Activated CD4-positive, alpha-beta T cell treated with anti-CD3 and anti-CD28 coated beads, Interleukin-2, amount 50 U/mL, for 24 hours (primary cell): Measurements from ENCODE around the gene KRT12.

ENCODE experiments used
- DNase-seq, 2 donors: peaks; one replicate each; pipeline ENCODE4 v3.0.0-alpha.2; 2020; ENCODE audit warnings: low read depth in 1 of 2, low spot score in 1 of 2

KRT12 gene

GRCh38 chr17:40866838-40867237 lies at the start of gene KRT12:
KRT12 (minus strand) TSS chr17:40867223; CDS start chr17:40867186, 37 bp downstream.
- DNase-seq: no peak

- no peak for DNase-seq
Observed at GRCh38 chr17:40916366-40916765, 49.3 kb upstream of the KRT12 start.

GRCh38 chr17:40915721-40916256 lies 48.8 kb upstream of the KRT12 start:
- DNase-seq: no peak

GRCh38 chr17:40915199-40915661 lies 48.2 kb upstream of the KRT12 start:
- DNase-seq: no peak

GRCh38 chr17:40914075-40914855 lies 47.2 kb upstream of the KRT12 start:
- DNase-seq: no peak

DNA sequence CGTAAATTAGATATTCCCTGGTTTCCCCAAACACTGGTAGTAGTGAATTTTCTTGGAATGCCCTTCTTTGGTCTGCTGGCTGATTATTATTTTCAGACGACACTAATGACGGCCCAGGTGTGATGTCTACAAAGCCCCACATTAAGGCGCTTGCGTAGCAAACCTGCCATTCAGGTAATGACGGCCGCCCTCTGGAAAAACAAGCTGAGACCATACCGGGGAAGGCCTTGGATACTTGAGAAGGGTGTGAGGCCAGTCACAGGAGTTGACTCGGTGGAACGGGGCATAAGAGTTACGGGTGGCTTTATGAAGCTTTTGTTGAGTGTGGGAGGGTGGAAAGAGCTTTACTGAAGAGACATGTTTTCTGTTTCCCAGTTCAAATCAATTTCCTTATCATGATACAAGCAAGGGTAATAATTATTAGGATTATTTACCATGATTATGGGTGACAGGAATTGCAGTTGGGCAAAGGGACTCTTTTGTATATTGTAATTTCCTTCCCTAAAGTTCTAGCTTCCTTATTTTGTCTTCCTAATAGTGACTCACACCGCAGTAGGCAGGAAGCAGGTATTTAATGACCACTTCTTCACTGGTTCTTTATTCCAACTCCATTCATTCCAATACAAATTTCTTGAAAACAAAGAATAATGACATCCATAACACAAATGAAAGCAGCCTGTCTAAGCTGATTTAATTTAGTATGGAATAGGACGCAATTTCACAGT lies 45.6 kb upstream of the KRT12 start:
- no peak for DNase-seq

DNA sequence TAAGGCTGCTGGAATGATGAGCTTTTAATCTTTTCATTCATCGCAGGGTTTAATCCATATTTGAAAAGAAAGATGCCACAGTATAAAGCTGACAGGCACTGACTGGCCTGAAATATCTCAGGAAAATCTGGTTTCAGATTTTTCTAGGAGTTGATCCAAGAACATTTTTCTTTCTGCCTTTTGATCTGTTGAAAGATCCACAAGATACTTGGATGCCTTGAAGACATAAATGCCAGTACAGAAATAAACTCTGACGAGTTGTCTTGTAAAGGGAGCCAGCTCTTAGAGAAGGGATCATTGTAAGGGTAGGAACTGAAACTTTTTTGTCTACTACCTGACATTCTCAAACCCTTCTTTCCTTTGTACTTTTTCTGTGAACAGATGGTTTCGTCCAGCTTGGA lies 43.4 kb upstream of the KRT12 start:
- DNase-seq: no peak

DNA sequence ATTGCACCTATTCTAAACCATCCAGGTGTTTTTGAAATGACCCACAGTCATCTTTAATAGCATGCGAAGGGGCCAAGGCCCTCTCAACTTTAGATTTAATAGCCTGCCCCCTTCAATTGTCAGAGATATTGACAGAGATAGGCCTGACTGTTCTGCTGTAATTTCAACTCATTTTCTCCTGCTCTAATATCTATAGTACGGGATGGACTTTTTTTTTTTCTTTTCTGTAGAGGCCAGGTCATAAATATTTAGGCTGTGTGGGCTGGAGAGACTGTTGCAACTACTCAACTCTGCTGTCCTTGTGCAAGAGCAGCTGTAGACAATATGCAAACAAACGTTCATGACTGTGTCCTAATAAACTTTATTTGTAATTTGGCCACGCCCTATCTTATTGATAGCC lies 42.7 kb upstream of the KRT12 start:
- no peak for DNase-seq

DNA sequence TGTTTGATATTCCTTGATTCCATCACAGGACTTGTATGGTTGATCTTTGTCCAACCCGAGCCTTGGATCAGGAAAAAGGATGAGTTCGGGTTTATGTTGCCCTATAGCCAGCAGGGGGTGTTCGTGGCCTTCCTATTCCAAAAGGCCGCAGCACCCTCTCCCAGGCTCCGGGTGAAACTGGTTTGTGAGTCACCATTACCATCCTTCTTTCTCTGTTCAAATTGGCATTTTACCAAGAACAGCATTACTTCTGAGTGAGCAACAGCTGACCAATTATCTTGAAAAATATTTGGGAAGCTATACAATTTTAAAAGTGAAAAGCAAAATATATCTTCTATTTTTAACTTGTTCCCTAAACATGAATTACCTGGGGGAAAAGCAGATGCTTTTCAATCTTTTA lies 42.3 kb upstream of the KRT12 start:
- DNase-seq: peak; percentile 16 to 74

DNA sequence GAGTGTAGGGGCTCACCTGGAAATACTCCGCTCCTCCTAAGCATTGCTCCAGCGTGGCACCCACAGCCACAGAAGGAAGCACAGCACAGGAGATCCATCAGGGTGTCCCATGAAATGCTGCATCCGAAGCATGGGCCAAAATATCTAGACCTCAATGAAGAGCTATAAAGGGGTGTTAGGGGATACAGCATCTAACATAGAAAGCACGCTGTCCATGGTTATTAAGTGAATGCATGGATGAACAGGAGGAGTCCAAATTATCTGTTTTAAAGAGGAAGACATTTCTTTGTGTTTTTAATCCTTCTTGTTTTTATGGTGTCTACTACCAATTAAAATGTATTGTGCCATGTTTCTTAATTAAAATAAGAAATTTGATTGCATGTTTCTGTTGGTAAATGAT lies 39.6 kb upstream of the KRT12 start:
- no peak for DNase-seq

DNA sequence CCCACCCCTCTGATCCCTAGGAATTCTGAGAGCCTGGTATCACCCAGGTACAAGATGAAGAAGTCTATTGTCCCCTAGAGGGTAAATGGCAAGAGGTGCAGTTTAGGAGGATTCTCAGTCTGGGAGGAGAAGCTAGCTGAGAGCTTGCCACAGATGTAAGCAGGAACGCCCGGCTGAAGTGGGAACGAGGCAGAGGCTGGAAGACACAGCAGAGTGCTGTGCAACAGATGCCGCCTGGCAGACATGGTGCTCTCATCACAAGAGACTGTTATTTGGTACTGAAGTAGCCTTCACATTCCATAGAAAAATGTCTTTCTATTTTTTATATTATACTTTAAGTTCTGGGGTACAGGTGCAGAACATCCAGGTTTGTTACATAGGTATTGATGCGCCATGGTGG lies 38.3 kb upstream of the KRT12 start:
- no peak for DNase-seq

- DNase-seq: no peak
Observed at GRCh38 chr17:40903129-40903847, 36.3 kb upstream of the KRT12 start.

- no peak for DNase-seq
Observed at GRCh38 chr17:40902498-40902897, 35.5 kb upstream of the KRT12 start.

GRCh38 chr17:40901981-40902474 lies 35.0 kb upstream of the KRT12 start:
- no peak for DNase-seq

GRCh38 chr17:40900809-40901356 lies 33.9 kb upstream of the KRT12 start:
- no peak for DNase-seq

DNA sequence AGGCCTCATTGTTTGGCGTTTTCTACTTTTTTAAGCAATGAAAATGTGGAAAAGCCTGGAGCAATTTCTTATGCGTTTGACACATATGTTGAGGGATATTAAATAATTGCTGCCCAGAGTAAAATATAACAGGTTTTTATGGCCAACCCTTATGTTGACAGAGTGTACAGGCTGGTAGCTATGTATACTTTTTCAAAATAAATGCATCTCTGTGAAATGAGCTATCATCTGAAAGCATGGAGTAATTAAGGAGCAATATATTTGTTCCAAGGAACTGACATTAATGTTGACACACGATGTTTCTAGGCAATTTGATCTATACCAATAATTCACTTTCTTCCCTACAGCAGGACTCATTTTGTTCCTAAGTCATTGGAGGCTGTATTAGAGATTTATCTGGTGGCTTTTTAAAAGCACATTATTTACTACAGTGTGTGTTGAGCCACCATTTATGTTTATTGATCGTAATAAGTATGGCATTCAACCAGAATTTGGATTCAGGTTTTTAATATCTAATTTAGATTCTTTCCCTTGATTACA lies 30.0 kb upstream of the KRT12 start:
- no peak for DNase-seq

- DNase-seq: no peak
Observed at GRCh38 chr17:40895106-40895730, 28.2 kb upstream of the KRT12 start.

DNA sequence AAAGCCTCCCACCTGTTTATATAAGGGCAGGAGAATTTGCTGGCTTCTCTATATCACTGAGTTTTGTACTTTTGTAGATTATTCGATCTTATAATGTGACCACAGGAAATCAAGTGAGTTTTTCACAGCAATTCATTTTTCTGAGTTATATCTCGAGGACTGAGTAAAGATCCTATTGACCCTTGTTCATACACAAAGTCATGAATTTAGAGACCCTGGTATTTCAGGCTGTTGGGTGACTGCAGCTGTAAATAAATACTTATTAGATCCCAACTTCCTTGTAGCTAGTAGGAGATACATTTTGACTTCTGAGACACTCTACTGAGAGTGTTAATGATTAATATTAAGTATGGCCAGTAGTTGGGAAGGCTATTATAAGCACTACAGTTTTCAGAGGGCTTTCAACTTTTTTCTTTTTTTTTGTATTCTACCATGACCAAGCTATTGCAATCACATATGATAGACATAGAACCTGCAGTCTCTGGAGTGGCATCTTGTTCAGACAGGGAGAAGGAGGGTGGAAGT lies 21.2 kb upstream of the KRT12 start:
- no peak for DNase-seq

GRCh38 chr17:40886090-40886489 lies 19.1 kb upstream of the KRT12 start:
- no peak for DNase-seq
